ENCODE measurements around the gene ADCY5.

The ADCY5 gene

DNA sequence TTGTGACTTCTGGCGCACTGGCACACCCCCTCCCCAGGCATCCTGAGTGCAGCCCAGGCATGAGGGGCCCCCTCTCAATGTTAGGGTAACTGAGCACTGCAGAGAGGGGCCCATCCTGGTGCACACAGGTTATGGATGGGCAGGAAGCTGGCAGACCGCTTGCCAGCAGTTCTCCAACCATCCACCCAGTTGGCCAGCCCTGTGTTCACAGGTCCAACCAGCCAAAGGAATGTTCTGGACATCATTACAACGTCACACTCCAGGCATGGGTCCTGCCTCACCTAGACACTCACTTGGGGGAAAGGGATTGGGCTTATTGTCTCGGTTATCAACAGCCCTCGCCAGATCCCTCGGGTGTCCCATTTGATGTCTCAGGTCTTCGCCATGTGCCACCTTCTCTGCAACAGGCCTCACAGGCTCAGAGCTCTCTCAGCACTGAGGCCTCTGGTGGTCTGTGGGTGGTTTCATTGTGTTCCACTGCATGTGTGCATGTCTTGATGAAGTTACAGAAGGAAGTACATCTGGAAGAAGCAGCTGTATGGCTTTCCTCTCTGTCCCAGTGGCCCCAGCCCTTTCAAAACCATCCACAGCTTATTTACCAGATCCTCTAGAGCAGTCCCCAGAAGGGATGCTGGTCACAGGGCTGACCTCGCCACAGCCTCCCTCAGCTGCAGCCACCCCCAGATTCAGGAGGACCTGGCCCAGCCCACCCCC, 23.7 kb downstream of the ADCY5 start:
- no peak for DNase-seq

GRCh38 chr3:123424321-123424998, 24.4 kb downstream of the ADCY5 start:
- no peak for DNase-seq

DNA sequence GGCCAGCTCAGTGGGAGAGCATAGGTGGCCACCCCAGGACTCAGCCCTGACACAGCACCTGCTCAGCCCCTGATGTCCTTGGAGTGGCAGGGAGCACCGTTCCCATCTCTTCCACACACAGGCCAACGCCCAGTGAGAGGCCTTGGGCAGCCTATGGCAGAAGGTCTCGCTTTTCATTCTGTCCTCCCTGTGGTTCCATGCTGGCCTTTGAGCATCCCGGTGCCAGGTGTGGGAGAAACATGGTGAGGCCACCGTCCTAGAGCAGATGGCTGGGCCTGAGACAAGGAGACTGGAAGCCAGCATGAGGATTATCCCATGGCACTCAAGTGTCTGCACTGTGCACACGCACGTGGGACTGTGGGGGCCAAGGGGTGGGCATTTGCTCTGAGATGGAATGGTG, 25.1 kb downstream of the ADCY5 start:
- DNase-seq, result no peak

DNA sequence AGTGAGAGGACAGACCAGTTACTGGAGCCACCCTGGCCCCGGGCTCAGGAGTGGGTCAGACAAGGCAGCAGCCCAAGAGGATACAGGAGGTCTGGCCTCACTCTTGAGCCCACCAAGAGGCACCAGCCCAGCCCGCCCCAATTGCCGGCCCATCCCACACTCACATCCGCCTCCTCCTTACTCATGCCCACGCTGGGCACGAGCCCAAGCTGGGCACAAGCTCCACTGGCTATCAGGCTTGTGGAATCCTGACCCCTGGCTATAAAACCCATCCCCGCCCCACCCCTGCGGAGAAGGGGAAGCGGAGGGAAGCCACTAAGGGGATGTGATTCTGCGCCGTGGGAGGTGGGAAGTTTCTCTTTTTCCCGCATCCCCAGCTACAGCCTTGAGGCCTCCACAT, 25.9 kb downstream of the ADCY5 start:
- DNase-seq, result no peak

DNA sequence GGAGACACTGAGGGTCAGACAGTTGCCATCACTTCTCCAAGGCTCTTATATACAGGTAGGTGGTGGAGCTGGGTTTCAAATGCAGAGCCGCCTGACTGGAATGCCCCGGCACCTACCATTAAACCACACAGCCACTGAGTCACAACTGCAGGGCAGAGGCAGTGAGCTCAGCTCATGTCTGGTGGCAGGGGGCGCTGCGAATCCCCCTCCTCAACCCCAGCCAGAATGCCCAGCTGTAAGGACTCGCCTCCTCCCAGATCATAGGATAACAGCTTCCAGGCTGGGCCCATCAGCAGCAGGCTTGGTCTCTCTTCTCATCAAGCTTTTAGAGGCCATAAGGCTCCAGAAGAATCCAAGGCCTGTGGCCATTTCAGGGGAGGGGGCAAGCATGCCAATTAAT, 26.4 kb downstream of the ADCY5 start:
- no peak for DNase-seq

GRCh38 chr3:123421353-123422174, 27.3 kb downstream of the ADCY5 start:
- peak; percentile 76 for DNase-seq

- no peak for DNase-seq
Observed at GRCh38 chr3:123420416-123420968, 28.4 kb downstream of the ADCY5 start.

DNA sequence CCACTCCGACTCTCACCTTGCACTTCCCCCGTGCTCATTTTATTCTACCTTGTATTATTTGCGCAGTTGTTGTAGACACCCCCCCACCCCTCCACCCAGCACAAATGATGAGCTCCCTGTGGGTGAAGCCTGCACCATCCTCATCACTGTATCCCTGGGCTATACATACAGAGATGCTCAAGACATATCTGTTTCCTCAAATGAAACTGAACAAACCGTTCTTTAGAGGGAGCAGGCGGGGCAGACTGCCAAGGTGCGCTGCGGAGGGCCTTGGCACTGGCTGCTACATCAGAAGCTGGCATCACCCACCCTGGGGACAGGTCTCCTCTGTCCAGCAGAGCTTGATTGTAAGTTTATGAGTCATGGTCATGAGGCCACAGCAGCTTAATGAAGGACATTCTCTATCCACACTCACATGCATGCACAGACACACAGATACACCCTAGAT, 29.0 kb downstream of the ADCY5 start:
- DNase-seq, result no peak

GRCh38 chr3:123419181-123419849, 29.6 kb downstream of the ADCY5 start:
- DNase-seq, result no peak

DNA sequence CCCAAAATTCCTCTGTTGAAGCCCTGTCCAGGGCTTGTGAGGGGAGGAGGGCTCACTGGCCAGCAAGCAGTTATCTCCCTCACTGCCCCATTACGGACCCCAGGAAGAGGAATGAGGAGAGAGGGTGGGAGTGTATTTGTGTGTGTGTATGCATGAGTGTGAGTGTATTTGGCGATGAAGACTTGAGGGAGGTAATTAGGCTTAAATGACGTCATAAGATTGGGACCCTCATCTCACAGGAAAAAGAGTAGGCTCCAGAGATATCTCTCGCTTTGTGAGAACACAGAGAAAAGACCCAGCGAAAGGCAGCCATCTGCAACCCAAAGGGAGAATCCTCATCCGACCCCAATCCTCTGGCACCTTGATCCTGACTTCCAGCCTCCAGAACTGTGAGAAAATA, 32.2 kb downstream of the ADCY5 start:
- no peak for DNase-seq

- no peak for DNase-seq
Observed at GRCh38 chr3:123416173-123416572, 32.7 kb downstream of the ADCY5 start.

DNA sequence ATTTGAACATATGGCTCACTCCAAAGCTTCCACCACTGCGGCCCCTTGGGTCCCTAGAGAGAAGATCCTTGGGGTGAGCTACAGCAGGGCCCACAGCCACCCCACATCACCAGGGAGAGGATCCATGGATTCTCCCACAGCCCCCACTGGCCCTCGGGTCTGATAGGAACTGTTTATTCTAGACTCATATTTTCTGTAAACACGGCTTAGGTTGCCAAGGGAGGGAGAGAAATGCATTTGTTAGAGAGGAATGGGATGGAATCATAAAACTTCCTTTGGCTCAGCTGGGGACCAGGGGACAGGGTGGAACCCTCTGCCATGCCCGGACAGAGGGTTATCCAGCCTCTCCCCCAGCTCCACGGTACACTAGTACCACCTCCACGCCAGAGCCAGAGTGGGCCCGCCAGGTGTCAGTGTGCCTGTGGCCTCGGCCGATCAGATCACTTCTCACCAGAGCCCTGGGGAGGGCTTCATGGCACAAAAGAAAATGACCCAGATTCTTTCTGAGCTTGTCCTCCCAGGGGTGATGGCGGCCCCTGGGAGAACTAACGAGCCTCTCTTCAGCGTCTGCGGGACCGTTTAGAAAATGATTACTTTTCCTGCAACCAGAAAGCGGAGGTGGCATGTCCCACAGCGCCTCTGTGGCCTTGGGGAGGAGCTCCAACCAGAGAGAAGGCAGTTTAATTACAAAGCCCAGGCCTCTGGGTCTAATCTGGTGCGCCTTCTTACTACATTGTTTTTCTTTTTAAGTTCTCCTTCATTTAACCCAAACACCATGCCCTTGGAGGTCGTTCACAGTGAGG, 33.7 kb downstream of the ADCY5 start:
- DNase-seq, result no peak

DNA sequence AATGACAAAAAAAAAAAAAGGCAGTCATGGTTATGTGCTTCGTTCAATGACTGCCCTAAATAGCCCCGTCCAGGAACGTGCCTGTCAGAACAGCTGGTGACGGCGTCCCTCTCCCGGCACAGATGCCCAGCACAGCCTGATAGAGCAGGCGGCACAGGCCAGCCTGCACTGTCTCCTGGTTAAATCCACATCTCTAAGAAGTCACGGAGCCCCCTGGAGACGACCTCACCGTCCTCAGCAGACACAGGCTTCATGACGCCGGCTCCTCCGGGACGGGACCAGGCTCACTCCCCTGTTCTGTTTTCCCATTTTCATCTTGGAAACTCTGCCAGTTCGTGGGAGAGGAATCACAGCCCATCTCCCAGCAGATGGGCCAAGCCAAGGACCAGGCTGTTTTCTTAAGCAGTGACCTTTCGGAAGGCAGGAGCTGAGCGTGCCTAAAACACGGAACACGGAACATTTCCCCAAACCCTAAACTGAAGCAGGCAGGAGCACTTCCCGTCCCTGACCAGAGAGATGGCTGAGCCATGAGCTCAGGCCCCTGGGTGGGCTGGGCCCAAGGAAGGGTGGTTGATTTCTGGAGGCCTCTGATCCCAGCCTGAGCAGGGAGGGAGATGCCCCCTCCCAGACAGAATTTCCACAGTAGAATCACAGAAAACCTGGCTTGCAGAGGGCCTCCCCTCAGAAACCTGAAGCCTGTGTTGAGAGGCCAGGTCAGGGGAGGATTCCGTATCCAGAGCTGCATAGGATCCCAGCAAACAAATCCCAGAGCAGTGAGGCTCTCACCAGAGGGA, 35.9 kb downstream of the ADCY5 start:
- no peak for DNase-seq

DNA sequence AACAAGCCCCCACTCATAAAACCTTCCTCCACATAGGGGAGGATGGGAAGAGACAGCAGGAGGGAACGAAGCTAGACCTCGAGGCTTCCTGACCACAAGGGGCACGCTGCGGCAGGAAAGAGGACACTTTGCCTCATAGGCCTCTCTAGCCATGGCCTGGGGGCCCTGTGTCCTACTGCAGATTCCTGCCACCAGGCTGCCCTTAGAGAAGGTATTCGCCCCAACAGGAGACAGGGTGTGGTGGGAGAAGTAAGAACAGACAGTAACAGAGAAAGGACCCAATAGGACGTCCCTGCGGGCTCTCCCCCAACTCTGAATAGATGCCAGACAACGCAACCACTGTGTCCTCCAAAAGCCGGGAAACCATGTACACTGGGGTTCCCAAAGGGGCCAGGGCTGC, 36.8 kb downstream of the ADCY5 start:
- DNase-seq, result no peak

DNA sequence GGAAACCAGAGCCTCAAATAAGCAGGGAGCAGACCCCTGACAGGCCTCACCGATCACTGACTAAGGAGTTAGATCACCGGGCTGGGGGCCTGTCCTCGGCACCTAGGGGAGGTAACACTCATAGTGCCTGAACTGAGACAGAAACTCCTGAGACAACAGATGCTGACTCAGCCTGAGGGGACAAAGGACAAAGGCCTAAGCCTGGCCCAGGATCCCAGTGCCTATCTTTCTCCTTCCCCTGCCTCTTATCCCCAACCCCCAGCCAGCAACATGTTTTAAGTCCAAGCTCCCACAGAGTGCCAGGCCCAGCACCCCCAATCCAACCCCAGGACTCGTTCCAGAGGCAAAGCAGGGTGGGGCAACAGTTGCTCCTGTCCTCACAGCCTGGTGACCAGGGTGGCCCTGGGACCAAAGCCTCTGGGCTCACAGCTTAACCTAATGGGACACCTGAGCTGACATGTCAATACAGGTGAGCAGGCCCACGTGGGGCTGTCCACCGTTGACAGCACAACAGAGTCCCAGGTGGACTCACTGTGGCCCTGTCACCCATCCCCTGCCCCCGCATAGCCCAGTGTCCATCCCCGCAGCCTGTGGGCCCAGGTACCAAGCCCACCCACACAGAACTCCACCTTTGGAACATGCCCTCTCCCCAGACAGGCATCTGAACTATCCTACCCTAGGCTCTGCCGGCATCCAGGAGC, 37.4 kb downstream of the ADCY5 start:
- DNase-seq, result no peak

- DNase-seq, result no peak
Observed at GRCh38 chr3:123410149-123410515, 38.8 kb downstream of the ADCY5 start.

GRCh38 chr3:123409443-123410148, 39.3 kb downstream of the ADCY5 start:
- DNase-seq, result peak; percentile 14

DNA sequence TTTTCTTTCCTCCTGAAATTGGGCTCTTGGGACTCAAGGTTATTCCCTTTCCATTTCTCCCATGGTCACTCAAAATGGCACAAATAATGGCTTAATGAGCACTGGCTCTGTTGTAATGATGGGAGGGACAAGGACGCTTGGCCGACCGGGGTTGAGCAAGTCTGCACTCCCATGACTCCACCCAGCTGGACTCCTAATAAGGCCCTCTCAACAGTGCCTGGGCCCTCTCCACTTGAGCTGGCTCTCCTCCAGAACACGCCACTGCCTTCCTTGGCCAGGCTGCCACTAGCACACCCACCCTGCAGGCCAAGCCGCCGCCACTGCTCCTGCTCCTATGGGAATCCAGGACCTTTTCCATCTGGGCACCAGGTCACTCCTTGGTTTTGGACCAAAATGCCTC, 42.3 kb downstream of the ADCY5 start:
- DNase-seq, result peak; percentile 46

DNA sequence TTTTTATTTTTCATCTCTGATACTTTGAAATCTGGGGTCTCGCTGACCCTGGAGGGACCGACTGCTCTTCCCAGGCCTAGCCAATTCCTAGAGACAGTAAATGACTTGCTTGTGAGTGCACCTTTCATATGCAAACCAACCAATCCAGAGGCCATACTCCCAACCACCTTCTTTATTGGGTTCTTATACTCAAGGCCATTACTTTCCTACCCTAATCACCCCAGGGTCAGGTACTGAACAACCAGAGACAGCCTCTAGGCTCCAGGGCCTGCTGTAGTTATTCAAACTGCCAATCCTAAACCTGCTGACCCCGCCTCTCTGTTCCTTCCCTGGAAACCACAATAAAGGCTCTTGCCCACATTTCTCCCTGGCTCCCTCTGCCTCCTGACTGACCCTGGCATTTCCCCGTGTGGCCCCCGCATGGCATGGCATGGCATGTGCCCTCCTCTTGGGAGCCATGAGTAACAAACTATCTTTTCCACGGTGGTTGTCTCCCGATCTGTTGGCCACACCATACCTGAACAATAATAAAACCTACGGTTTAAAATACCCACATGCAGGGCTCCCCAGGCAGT, 42.9 kb downstream of the ADCY5 start:
- no peak for DNase-seq

DNA sequence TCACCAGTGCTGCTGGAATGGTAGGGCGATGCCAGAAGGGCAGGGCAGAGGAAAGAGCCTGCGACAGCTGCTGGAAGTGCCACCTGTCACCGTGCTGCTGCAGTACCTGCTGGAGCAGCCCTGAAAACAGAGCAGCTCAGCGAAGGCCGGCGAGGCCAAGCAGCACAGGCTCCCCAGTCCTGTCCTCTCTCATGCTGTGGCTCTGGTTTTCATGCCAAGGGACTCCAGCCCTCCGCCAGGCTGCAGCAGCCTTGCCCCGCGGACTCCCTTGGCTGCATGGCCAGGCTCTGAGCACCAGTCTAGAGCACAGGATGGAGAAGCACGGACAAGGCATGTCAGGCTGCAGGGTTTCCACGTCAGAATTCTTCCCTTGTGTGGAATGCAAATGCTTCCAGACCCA, 43.9 kb downstream of the ADCY5 start:
- no peak for DNase-seq
